HAP-1 (cell line): ENCODE data around the gene LTA.
A peak's percentile ranks its signal among the peaks of the same experiment; 100 is the strongest.

Source experiments
- DNase-seq, 2 experiments: peaks; one replicate each; pipeline ENCODE4 v3.0.0-alpha.2; 2016 to 2020; ENCODE audit warnings: low spot score in 2 of 2
- H3K27me3 ChIP-seq: fragments of 250-450 bp; sonication (Bioruptor Pico); 2 replicates; pipeline ENCODE4 v1.5.1; 2020; ENCODE audit warnings: low read depth, mild to moderate bottlenecking, moderate library complexity
- H3K36me3 ChIP-seq: fragments of 250-450 bp; sonication (Bioruptor Pico); replicated peaks from 2 replicates; pipeline ENCODE4 v1.5.1; 2020; ENCODE audit warnings: mild to moderate bottlenecking
- H3K4me1 ChIP-seq: fragments of 250-450 bp; sonication (Bioruptor Pico); 2 replicates; pipeline ENCODE4 v1.5.1; 2020; ENCODE audit warnings: mild to moderate bottlenecking
- H3K4me3 ChIP-seq: fragments of 250-450 bp; sonication (Bioruptor Pico); 2 replicates; pipeline ENCODE4 v1.5.1; 2020; ENCODE audit warnings: mild to moderate bottlenecking, moderate library complexity
- H3K9me3 ChIP-seq: fragments of 250-450 bp; sonication (Bioruptor Pico); 2 replicates; pipeline ENCODE4 v1.5.1; 2020; ENCODE audit warnings: mild to moderate bottlenecking, moderate library complexity
- in situ Hi-C: fragments of 300-500 bp; cut with MboI; formaldehyde crosslinking; loops from 3 replicates; pipeline ENCODE4 v1.14.3; 2020; ENCODE audit warnings: low sequenced_read_pairs, inconsistent platforms, mixed read lengths

The LTA gene

GRCh38 chr6:31609519-31610406, 37.7 kb downstream of the LTA start:
- DNase-seq, result peak; percentile 82 to 93
- no peaks in the 10 kb centered on the region for H3K27me3 ChIP-seq
- peaks cover 14% of the 10 kb centered on the region for H3K4me1 ChIP-seq
- H3K9me3 ChIP-seq, result no peaks in the 10 kb centered on the region
- no peak overlapping the region for H3K4me3 ChIP-seq
- in situ Hi-C loops, result no loop called here
- H3K36me3 ChIP-seq, result no peaks in the 10 kb centered on the region; the same call in 1 of the 2 replicates

GRCh38 chr6:31610968-31611367, 38.9 kb downstream of the LTA start:
- in situ Hi-C loops, result no loop called here
- no peaks in the 10 kb centered on the region for H3K9me3 ChIP-seq
- no peak overlapping the region for H3K4me3 ChIP-seq
- no peaks in the 10 kb centered on the region for H3K27me3 ChIP-seq
- DNase-seq, result no peak
- peaks cover 14% of the 10 kb centered on the region for H3K4me1 ChIP-seq
- H3K36me3 ChIP-seq, result no peaks in the 10 kb centered on the region; the same call in 1 of the 2 replicates

GRCh38 chr6:31614075-31614619, 42.1 kb downstream of the LTA start:
- H3K36me3 ChIP-seq, result no peaks in the 10 kb centered on the region; the same call in 1 of the 2 replicates
- no peak for DNase-seq
- H3K27me3 ChIP-seq, result no peaks in the 10 kb centered on the region
- H3K4me1 ChIP-seq, result peaks cover 14% of the 10 kb centered on the region
- no peaks in the 10 kb centered on the region for H3K9me3 ChIP-seq
- in situ Hi-C loops, result no loop called here
- no peak overlapping the region for H3K4me3 ChIP-seq

GRCh38 chr6:31614684-31615578, 42.8 kb downstream of the LTA start, which contains the start of gene AIF1:
AIF1 (plus strand) TSS chr6:31615234; CDS start chr6:31615330, 96 bp downstream.
- no peak for DNase-seq
- in situ Hi-C loops, result no loop called here
- H3K4me1 ChIP-seq, result peaks cover 12% of the 10 kb centered on the region
- no peak within 1 kb of the TSS for H3K4me3 ChIP-seq
- no peaks in the 10 kb centered on the region for H3K27me3 ChIP-seq
- H3K9me3 ChIP-seq, result no peaks in the 10 kb centered on the region
- H3K36me3 ChIP-seq, result no peaks in the 10 kb centered on the region; the same call in 1 of the 2 replicates

- H3K36me3 ChIP-seq, result no peaks in the 10 kb centered on the region; the same call in 1 of the 2 replicates
- in situ Hi-C loops, result no loop called here
- H3K4me1 ChIP-seq, result peaks cover 7% of the 10 kb centered on the region
- H3K9me3 ChIP-seq, result no peaks in the 10 kb centered on the region
- H3K4me3 ChIP-seq, result no peak overlapping the region
- no peak for DNase-seq
- H3K27me3 ChIP-seq, result no peaks in the 10 kb centered on the region
Measured at GRCh38 chr6:31615748-31616147, 43.7 kb downstream of the LTA start.

- DNase-seq, result no peak
- H3K4me1 ChIP-seq, result peaks cover 7% of the 10 kb centered on the region
- H3K9me3 ChIP-seq, result no peaks in the 10 kb centered on the region
- H3K27me3 ChIP-seq, result no peaks in the 10 kb centered on the region
- in situ Hi-C loops, result no loop called here
- H3K36me3 ChIP-seq, result peaks cover 3% of the 10 kb centered on the region
- H3K4me3 ChIP-seq, result no peak overlapping the region
Measured at GRCh38 chr6:31617010-31617409, 44.9 kb downstream of the LTA start.

- Histone ChIP-seq H3K36me3 (peaks cover 33% of the 10 kb centered on the region), H3K4me3 (peak overlapping the region; percentile 97), H3K9me3 (no peaks in the 10 kb centered on the region), H3K27me3 (no peaks in the 10 kb centered on the region), H3K4me1 (peaks cover 12% of the 10 kb centered on the region)
- DNase-seq, result peak; percentile 97 to 99
- in situ Hi-C loops, result no loop called here
Measured at GRCh38 chr6:31619805-31620585, 47.9 kb downstream of the LTA start.

- Histone ChIP-seq H3K9me3 (no peaks in the 10 kb centered on the region), H3K4me3 (peak within 1 kb of the TSS; percentile 97), H3K27me3 (no peaks in the 10 kb centered on the region), H3K4me1 (peaks cover 12% of the 10 kb centered on the region), H3K36me3 (peaks cover 41% of the 10 kb centered on the region)
- in situ Hi-C loops, result no loop called here
- peak; percentile 83 to 98 for DNase-seq
Measured at GRCh38 chr6:31620586-31621319, 48.7 kb downstream of the LTA start, which contains the start of gene PRRC2A. PRRC2A (plus strand) TSS chr6:31620715; CDS start chr6:31622790, 2,075 bp downstream.

GRCh38 chr6:31621320-31621939, 49.3 kb downstream of the LTA start:
- Histone ChIP-seq H3K36me3 (peaks cover 47% of the 10 kb centered on the region), H3K9me3 (no peaks in the 10 kb centered on the region), H3K27me3 (no peaks in the 10 kb centered on the region), H3K4me3 (peak overlapping the region; percentile 97), H3K4me1 (peaks cover 12% of the 10 kb centered on the region)
- no peak for DNase-seq
- in situ Hi-C loops, result no loop called here

- H3K9me3 ChIP-seq, result no peaks in the 10 kb centered on the region
- H3K4me3 ChIP-seq, result peak overlapping the region; percentile 97
- no peaks in the 10 kb centered on the region for H3K27me3 ChIP-seq
- DNase-seq, result peak; percentile 49 to 74
- in situ Hi-C loops, result no loop called here
- peaks cover 53% of the 10 kb centered on the region for H3K36me3 ChIP-seq
- peaks cover 12% of the 10 kb centered on the region for H3K4me1 ChIP-seq
Measured at GRCh38 chr6:31621991-31622390, 49.9 kb downstream of the LTA start.

- no peak for DNase-seq
- peaks cover 60% of the 10 kb centered on the region for H3K36me3 ChIP-seq
- H3K27me3 ChIP-seq, result no peaks in the 10 kb centered on the region
- H3K4me1 ChIP-seq, result peaks cover 12% of the 10 kb centered on the region
- in situ Hi-C loops, result no loop called here
- H3K4me3 ChIP-seq, result peak overlapping the region; percentile 97
- no peaks in the 10 kb centered on the region for H3K9me3 ChIP-seq
Measured at GRCh38 chr6:31622684-31623091, 50.6 kb downstream of the LTA start.
